Hepatic stellate cell (primary cell): ENCODE data around the gene SPIN2B.
"Not testable (repeated sequence)": the region's sequence is repeated elsewhere in the genome, so short reads cannot be mapped to it uniquely, and the experiment has no call there.

Source experiments
- DNase-seq: peaks from one replicate; pipeline ENCODE4 v3.0.0; 2011; ENCODE audit warnings: low spot score

Gene SPIN2B

DNA sequence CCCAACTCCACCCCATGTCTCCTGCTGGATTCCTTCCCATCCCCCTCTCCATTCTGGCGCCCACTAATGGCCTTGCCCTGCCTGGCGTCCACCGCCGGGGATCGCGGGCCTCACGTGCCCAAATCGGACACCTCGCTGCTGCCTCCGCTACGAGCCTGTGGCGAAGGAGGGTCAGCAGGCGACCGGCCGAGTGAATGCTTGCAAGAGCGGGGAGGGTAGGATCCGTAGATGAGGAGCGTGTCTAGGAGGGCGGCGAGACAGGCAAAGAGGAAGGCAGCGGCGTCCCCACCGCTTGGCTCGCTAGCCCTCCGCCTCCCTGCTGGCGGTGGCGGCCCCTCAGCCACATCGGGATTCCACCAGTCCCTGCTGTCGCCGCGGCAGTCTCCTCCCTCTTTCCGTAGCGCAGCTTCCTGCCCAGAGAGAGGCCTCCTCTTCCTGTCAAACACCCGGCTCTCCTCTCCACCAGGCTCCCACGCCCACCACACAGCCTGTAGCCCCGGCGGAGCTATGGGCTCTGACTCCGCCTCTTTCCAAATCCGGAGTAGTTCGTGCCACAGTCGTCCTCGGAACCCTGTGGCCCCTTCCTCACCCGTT lies at the start of gene SPIN2B:
TSS of gene SPIN2B (minus strand) at position 387 of the 594 bp plus-strand sequence.
- peak; percentile 79 for DNase-seq

DNA sequence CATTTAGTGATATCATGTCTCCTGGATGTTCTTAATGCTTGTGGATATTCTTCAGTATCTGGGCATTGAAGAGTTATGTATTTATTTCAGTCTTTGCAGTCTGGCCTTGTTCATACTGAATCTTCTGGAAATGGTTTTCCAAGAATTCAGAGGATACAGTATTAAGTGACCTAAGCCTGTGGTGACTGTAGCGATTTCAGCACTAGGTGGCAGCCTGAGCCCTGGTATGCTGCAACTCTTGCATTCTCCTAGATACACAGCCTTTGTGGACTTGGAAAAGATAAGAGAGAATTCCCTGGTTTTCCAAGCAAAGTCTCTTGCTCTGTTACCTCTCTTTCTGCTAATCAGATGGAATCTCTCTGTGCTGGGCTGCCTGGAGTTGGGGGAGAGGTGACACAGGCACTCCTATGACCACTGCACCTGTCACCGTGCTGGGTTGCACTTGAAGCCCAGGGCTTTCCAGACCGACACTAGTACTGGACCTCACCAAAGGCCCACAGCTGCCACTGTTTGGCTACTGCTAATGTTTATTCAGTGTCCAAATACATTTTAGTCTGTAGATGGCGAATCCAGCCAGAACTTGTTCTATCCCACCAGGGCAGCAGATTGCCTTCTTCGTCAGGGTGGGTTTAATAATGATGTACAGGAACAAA lies 35.2 kb upstream of the SPIN2B start:
- DNase-seq: peak; percentile 35

GRCh38 chrX:57155171-57155570 lies 33.8 kb upstream of the SPIN2B start:
- DNase-seq: no peak

- DNase-seq: not testable (repeated sequence)
Observed at GRCh38 chrX:57152222-57152621, 30.9 kb upstream of the SPIN2B start.

- DNase-seq: no peak
Observed at GRCh38 chrX:57138674-57139073, 17.3 kb upstream of the SPIN2B start.

DNA sequence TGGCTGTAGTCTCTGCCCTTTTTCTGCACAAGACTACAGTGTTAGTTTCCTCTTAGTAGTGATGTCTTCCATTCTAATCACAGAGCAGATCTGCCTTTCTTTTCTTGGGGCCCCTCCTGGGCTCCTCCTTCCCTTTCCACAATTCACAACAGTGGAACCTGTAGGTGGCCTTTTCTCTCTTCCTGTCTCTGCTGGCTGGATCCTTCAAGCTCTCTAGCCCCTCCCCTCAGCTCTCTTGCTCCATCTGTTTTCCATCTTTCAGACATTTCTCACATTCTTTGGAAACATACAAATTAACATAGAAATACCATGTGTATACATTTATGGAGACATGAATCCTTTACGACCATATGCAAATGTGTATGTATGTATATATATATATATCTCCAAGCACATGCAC lies 16.2 kb upstream of the SPIN2B start:
- peak; percentile 33 for DNase-seq

GRCh38 chrX:57137073-57137472 lies 15.7 kb upstream of the SPIN2B start, which contains the start of gene SPIN2A:
SPIN2A (minus strand) TSS chrX:57137397; CDS start chrX:57136597, 800 bp downstream.
- not testable (repeated sequence) for DNase-seq

DNA sequence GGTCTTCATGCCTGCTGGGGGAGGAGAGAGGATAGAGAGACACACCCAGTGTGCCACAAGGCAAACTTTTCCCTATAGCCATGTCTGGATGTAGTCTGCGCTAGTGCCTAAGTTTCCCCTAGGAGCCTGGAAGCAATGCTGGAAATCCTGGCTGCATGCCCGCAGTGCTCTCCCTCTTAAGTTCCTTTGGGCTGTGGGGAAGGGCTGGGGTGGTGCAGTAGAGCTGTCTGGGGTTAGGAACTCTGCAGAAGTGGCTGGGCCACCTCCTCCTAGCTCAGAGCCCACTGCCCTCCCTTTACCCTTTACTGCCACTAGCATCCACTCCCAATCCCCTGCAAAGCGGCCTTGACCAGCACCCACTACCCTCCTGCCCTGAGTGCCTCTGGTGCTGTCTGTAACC lies 15.2 kb upstream of the SPIN2B start:
- DNase-seq: not testable (repeated sequence)

GRCh38 chrX:57135287-57135686 lies 13.9 kb upstream of the SPIN2B start:
- no peak for DNase-seq

GRCh38 chrX:57134702-57135101 lies 13.4 kb upstream of the SPIN2B start:
- DNase-seq: no peak

- no peak for DNase-seq
Observed at GRCh38 chrX:57133706-57134105, 12.4 kb upstream of the SPIN2B start.

DNA sequence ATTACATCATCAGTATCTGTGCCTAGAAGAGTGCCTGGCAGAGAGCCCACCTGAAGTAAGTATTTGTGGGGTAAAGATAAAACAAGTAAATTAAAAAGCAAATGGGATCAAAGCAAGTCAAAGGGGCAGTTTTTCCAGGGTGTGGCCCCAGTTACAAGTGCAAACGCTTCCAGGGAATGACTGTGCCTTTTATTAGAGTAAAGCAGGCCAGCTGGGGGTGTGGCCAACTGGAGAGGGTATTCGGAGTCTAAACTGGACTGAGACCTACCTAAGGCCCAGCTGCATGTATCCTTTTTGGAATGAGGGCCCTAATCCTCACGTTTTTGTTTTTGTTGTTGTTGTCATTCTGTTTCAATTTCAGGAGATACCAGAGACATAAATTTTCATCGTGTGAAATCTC lies 11.9 kb upstream of the SPIN2B start:
- not testable (repeated sequence) for DNase-seq

DNA sequence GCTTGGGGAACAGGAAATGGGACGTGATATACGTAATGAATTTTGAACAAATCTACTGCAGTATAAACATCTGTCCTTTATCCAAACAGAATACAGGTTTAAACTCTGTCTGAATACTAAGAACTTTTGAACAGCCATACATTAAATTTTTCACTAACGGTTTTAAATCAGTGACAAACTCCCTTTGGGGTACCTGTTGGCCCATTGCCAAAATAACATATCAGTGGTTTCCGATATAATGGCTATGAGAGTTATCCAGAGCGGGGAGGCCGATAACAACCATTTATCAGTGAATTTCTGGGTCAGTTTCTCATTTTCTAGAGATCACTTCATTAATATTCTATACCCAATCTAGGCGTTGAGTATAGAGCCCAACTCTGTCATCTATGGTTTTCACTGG lies 10.7 kb upstream of the SPIN2B start:
- no peak for DNase-seq

GRCh38 chrX:57121816-57122215 lies 468 bp upstream of the SPIN2B start:
- DNase-seq: no peak

DNA sequence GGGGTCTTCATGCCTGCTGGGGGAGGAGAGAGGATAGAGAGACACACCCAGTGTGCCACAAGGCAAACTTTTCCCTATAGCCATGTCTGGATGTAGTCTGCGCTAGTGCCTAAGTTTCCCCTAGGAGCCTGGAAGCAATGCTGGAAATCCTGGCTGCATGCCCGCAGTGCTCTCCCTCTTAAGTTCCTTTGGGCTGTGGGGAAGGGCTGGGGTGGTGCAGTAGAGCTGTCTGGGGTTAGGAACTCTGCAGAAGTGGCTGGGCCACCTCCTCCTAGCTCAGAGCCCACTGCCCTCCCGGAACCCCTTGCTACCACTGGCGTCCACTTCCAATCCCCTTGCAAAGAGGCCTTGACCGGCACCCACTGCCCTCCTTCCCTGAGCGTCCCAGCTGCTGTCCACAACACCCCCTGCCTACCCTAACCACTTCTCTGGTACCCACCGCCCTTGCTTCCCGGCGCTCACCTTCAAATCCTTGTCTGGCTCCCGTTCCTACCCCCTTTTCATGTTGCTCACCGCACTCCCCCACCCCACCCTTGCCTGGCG lies 658 bp downstream of the SPIN2B start:
- not testable (repeated sequence) for DNase-seq

GRCh38 chrX:57119416-57119815 lies 1.9 kb downstream of the SPIN2B start:
- no peak for DNase-seq

- DNase-seq: not testable (repeated sequence)
Observed at GRCh38 chrX:57117566-57117965, 3.8 kb downstream of the SPIN2B start.

DNA sequence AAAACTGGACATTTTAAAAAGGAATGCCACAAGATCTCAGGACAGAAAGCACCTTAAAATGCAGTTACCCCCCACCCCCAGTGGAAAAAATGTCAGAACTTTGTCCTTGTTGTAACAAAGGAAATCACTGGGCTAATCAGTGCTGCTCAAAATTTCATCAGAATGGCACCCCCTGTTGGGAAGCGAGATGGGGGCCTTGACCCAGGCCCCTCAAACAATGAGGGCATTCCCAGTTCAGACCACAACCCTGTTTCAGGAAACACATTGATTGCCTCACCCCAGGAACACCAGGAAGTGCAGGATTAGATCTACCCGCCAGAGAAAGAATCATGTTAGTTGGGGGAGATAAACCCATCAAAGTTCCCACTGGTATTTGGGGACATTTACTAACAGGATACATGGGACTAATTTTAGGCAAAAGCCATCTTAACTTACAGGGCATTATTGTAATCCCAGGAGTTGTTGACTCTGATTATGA lies 16.4 kb downstream of the SPIN2B start:
- DNase-seq: no peak

GRCh38 chrX:57104406-57104805 lies 16.9 kb downstream of the SPIN2B start:
- no peak for DNase-seq

DNA sequence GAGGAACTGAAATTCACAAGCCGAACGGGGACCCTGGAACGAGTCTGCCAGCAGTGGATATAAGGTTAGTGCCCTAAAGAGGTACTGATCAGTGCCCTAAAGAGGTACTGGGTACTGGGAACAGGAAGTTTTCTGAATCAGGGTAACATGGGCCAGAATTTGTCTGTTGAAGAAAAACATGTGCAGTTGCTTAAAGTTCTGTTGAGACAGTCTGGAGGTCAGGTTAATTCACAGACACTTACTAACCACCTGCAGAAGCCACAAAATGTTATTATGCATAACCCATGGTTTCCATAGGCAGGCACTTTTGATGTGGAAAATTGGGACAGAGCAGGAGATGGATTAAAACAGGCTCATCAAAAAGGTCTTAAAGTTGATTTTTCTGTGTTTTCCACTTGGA lies 17.9 kb downstream of the SPIN2B start:
- DNase-seq: no peak

- DNase-seq: not testable (repeated sequence)
Observed at GRCh38 chrX:57102918-57103317, 18.4 kb downstream of the SPIN2B start.

- no peak for DNase-seq
Observed at GRCh38 chrX:57083143-57083542, 38.2 kb downstream of the SPIN2B start.

- no peak for DNase-seq
Observed at GRCh38 chrX:57074458-57074857, 46.9 kb downstream of the SPIN2B start.
